Prostate gland (tissue), 2 donors: Measurements from ENCODE around the gene TNIP3.

Experiments used
- CTCF ChIP-seq, 4 experiments: fragments of 200-600 bp in 2 of 4; fragments of 450-650 bp in 2 of 4; sonication (generic) in 2 of 4; IDR thresholded peaks; 1 replicate in 3 of 4; 2 replicates in 1 of 4; pipeline ENCODE4 v1.5.1; 2016 to 2019; ENCODE audit warnings: antibody characterized with exemption in 4 of 4, mild to moderate bottlenecking in 2 of 4, moderate library complexity in 2 of 4
- POLR2AphosphoS5 ChIP-seq: sonication (generic); formaldehyde crosslinking; IDR thresholded peaks from one replicate; pipeline ENCODE4 v1.6.1; 2017; ENCODE audit warnings: antibody characterized with exemption

GRCh38 chr4:121190389-121190788 is 26.3 kb upstream of the TNIP3 start:
- TF ChIP-seq CTCF (IDR thresholded peaks at IDR 0.05) (no peak), POLR2AphosphoS5 (no peak)
